B cell (primary cell): ENCODE measurements around the gene RASA2. TPM values are rescaled to one million over a fixed set of nuclear protein-coding genes. Genes with fewer than 3 reads are reported as not detected.

ENCODE experiments used
- ATAC-seq: fragments of 200-7000 bp; cut with Tn5 transposase; one replicate; pipeline ENCODE4 v1.10.0; 2021; ENCODE audit warnings: low read depth, mild to moderate bottlenecking, moderate number of reproducible peaks, moderate library complexity
- CTCF ChIA-PET: fragments of 350-600 bp; sonication (Branson Sonifier 250); formaldehyde crosslinking; loops from one replicate; lab custom pipeline; 2021; ENCODE audit warnings: antibody characterized with exemption, inconsistent platforms; lab: Charles Lee
- POLR2A ChIA-PET: fragments of 350-600 bp; sonication (Branson Sonifier 250); formaldehyde crosslinking; loops from one replicate; lab custom pipeline; 2021; ENCODE audit warnings: antibody characterized with exemption; lab: Charles Lee
- DNase-seq: peaks from one replicate; pipeline ENCODE4 v3.0.0; 2013
- H2AFZ ChIP-seq: 2 replicates; pipeline ENCODE4 v1.6.1; 2012; ENCODE audit warnings: mild to moderate bottlenecking, low read depth, low read length; ENCODE audit not compliant: insufficient read depth, poor library complexity, severe bottlenecking
- H3K27ac ChIP-seq, 2 donors: 1 replicate in 1 of 2; 2 replicates in 1 of 2; pipeline ENCODE4 v1.5.1; 2012 to 2013; ENCODE audit warnings: low read length in 2 of 2, mild to moderate bottlenecking in 2 of 2, moderate library complexity in 1 of 2
- H3K27me3 ChIP-seq, 4 experiments: fragments of 200-600 bp in 1 of 4; sonication (generic) in 1 of 4; replicated peaks in 1 of 4; 1 replicate in 2 of 4; 2 replicates in 2 of 4; pipeline versions ENCODE4 v1.6.1 to v1.7.0; 2013 to 2016; ENCODE audit warnings: low read length in 3 of 4, mild to moderate bottlenecking in 2 of 4, mixed read lengths in 1 of 4, moderate library complexity in 1 of 4; ENCODE audit not compliant: insufficient read depth in 4 of 4, control insufficient read depth in 3 of 4; ENCODE audit errors: control extremely low read depth in 1 of 4
- H3K36me3 ChIP-seq, 2 experiments: replicated peaks in 1 of 2; 1 replicate in 1 of 2; 2 replicates in 1 of 2; pipeline versions ENCODE4 v1.6.1 to v1.7.1; 2013; ENCODE audit warnings: low read length in 1 of 2; ENCODE audit not compliant: insufficient read depth in 2 of 2, control insufficient read depth in 1 of 2; ENCODE audit errors: control extremely low read depth in 1 of 2, extremely low read depth in 1 of 2
- H3K4me1 ChIP-seq, 2 donors: fragments of 200-600 bp in 1 of 2; sonication (generic) in 1 of 2; 1 replicate in 1 of 2; 2 replicates in 1 of 2; pipeline versions ENCODE4 v1.5.1 to v1.6.1; 2013 to 2017; ENCODE audit warnings: low read length in 2 of 2; ENCODE audit not compliant: control insufficient read depth in 2 of 2, insufficient read depth in 2 of 2
- H3K4me2 ChIP-seq: replicated peaks from 2 replicates; pipeline ENCODE3; 2012; ENCODE audit warnings: mild to moderate bottlenecking, low read depth, low read length; ENCODE audit not compliant: poor library complexity, severe bottlenecking
- H3K4me3 ChIP-seq, 5 experiments: fragments of 200-600 bp in 1 of 5; sonication (generic) in 1 of 5; 1 replicate in 3 of 5; 2 replicates in 2 of 5; pipeline versions ENCODE4 v1.5.1 to v1.7.0; 2011 to 2016; ENCODE audit warnings: low read length in 4 of 5, mild to moderate bottlenecking in 4 of 5, low read depth in 2 of 5, control low read depth in 1 of 5, moderate library complexity in 1 of 5; ENCODE audit not compliant: insufficient read depth in 1 of 5; ENCODE audit errors: control extremely low read depth in 1 of 5, extremely low read depth in 1 of 5
- H3K79me2 ChIP-seq: fragments of 200-600 bp; sonication (generic); one replicate; pipeline ENCODE4 v1.6.0; 2016; ENCODE audit warnings: low read length; ENCODE audit not compliant: control insufficient read depth, insufficient read depth
- H3K9ac ChIP-seq: fragments of 200-600 bp; sonication (generic); 2 replicates; pipeline ENCODE4 v1.6.1; 2017; ENCODE audit warnings: mild to moderate bottlenecking, low read length, moderate library complexity
- H3K9me3 ChIP-seq, 3 donors: one replicate each; pipeline versions ENCODE4 v1.6.1 to v1.7.1; 2013; ENCODE audit warnings: low read length in 2 of 3; ENCODE audit not compliant: control insufficient read depth in 2 of 3, insufficient read depth in 1 of 3; ENCODE audit errors: control extremely low read depth in 1 of 3
- H4K20me1 ChIP-seq: 2 replicates; pipeline ENCODE4 v1.6.0; 2012; ENCODE audit warnings: mild to moderate bottlenecking, low read length; ENCODE audit not compliant: insufficient read depth, control insufficient read depth, poor library complexity, severe bottlenecking
- H3K27ac Mint-ChIP-seq: one replicate; pipeline ENCODE4 v1.8.0; 2021; ENCODE audit warnings: mixed read lengths
- H3K27me3 Mint-ChIP-seq: one replicate; pipeline ENCODE4 v1.8.0; 2021; ENCODE audit warnings: mixed read lengths
- H3K4me1 Mint-ChIP-seq: one replicate; pipeline ENCODE4 v1.8.0; 2021; ENCODE audit warnings: mixed read lengths
- H3K4me3 Mint-ChIP-seq: one replicate; pipeline ENCODE4 v1.8.0; 2021; ENCODE audit warnings: mixed read lengths
- H3K9me3 Mint-ChIP-seq: one replicate; pipeline ENCODE4 v1.8.0; 2022; ENCODE audit warnings: mixed read lengths; ENCODE audit not compliant: insufficient read depth
- CTCF ChIP-seq: fragments of 200-600 bp; IDR thresholded peaks from one replicate; pipeline ENCODE4 v1.8.0; 2022; ENCODE audit warnings: antibody characterized with exemption, mild to moderate bottlenecking
- EZH2 ChIP-seq: IDR thresholded peaks from 2 replicates; pipeline ENCODE4 v1.6.1; 2012; ENCODE audit warnings: borderline replicate concordance, low read depth, mild to moderate bottlenecking, moderate library complexity, low read length; ENCODE audit not compliant: insufficient read depth, poor library complexity, severe bottlenecking
- WGBS: methylation state at CpG from one replicate; pipeline ENCODE4 v1.1.5; 2013; ENCODE audit warnings: missing lambda C conversion rate; ENCODE audit not compliant: insufficient coverage; 5-methylcytosine and 5-hydroxymethylcytosine counted together
- intact Hi-C: fragments of 100-400 bp; cut with micrococcal nuclease; formaldehyde crosslinking; loops from one replicate; pipeline ENCODE4 v1.10.0; 2022
- polyA plus RNA-seq: library from polyadenylated mRNA; depleted of rRNA; stranded (reverse); fragments of >200 nt; gene quantifications from 2 replicates; pipeline ENCODE4 v1.2.3, GENCODE V29; 2012
- total RNA-seq, 2 donors: library from RNA; stranded (reverse); fragments of 120-200 nt in 1 of 2; gene quantifications; 1 replicate in 1 of 2; 2 replicates in 1 of 2; pipeline versions ENCODE4 v1.2.3 to v1.2.4, GENCODE V29; 2013 to 2022

Gene RASA2
- total and polyA plus RNA-seq, 2 donors (not counting 1 experiment from before 2014, with no cell fraction given) = 12.3 to 47.7 TPM

GRCh38 chr3:141444586-141445285 is 42.1 kb upstream of the RASA2 start:
- ChIA-PET CTCF (interaction anchor here (2.9 kb wide), 1 partner anchor 10 kb away, joined by 9 read pairs; no protein-coding TSS in a partner anchor), POLR2A (no interaction called here)
- Histone ChIP-seq H3K27ac (no peak overlapping the region), H2AFZ (no peak overlapping the region), H3K79me2 (no peaks in the 10 kb centered on the region), H3K4me3 (no peak overlapping the region), H3K4me2 (no peak overlapping the region), H3K4me1 (peaks cover 10 to 15% of the 10 kb centered on the region in 2 donors), H4K20me1 (no peaks in the 10 kb centered on the region), H3K36me3 (peaks cover 0 to 42% of the 10 kb centered on the region in 2 experiments), H3K27me3 (no peaks in the 10 kb centered on the region), H3K9ac (no peak overlapping the region), H3K9me3 (no peaks in the 10 kb centered on the region)
- ATAC-seq (no peak), DNase-seq (no peak)
- H3K4me1 Mint-ChIP-seq = peaks cover 21% of the 10 kb centered on the region
- no peak for TF ChIP-seq CTCF
- no peak for TF ChIP-seq EZH2
- intact Hi-C loops = no loop called here
- H3K27me3 Mint-ChIP-seq = no peaks in the 10 kb centered on the region
- H3K9me3 Mint-ChIP-seq = no peaks in the 10 kb centered on the region
- 98% methylated on average over 8 of the region's 14 CpGs for WGBS
- H3K4me3 Mint-ChIP-seq = no peak overlapping the region
- no peak overlapping the region for H3K27ac Mint-ChIP-seq

DNA sequence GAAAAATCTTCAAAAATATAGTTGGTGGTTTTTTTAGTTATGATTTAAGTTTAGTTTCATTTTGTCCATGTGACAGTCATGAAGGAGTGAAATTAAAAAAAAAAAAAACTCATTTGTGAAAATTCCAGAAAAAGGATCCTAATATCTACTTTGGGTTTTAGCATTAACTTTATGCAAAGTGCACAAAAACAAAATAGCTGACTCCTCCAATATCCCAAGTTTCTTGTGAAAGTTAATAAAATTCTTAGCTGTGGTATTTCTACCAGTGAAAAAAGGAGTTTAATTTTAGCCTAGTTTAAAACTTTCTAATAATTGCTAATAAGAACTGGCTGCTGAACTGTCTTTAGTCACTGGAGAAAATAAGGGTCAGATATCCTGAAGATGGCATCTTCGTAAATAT is 40.8 kb upstream of the RASA2 start:
- Histone ChIP-seq H3K36me3 (peaks cover 0 to 42% of the 10 kb centered on the region in 2 experiments), H3K9me3 (no peaks in the 10 kb centered on the region), H3K4me1 (peaks cover 9 to 10% of the 10 kb centered on the region in 2 donors), H3K4me2 (no peak overlapping the region), H4K20me1 (no peaks in the 10 kb centered on the region), H3K79me2 (no peaks in the 10 kb centered on the region), H3K4me3 (no peak overlapping the region), H3K27ac (no peak overlapping the region), H3K9ac (no peak overlapping the region), H2AFZ (no peak overlapping the region), H3K27me3 (no peaks in the 10 kb centered on the region)
- TF ChIP-seq CTCF = no peak
- no peak for TF ChIP-seq EZH2
- no peak overlapping the region for H3K27ac Mint-ChIP-seq
- no CpG with 5 or more reads among the region's 1 CpG for WGBS
- no peaks in the 10 kb centered on the region for H3K27me3 Mint-ChIP-seq
- no peak for ATAC-seq
- intact Hi-C loops = no loop called here
- CTCF ChIA-PET = interaction anchor here (0.8 to 2.9 kb wide), 4 partner anchors 9 to 115 kb away, joined by 3 to 9 read pairs (median 6); no protein-coding TSS in a partner anchor
- H3K9me3 Mint-ChIP-seq = no peaks in the 10 kb centered on the region
- DNase-seq = no peak
- H3K4me3 Mint-ChIP-seq = no peak overlapping the region
- POLR2A ChIA-PET = no interaction called here
- H3K4me1 Mint-ChIP-seq = peaks cover 12% of the 10 kb centered on the region
